Lower lobe of right lung (tissue), 2 donors: Measurements from ENCODE around the gene LRCH1. TPM values are rescaled to one million over a fixed set of nuclear protein-coding genes. Genes with fewer than 3 reads are reported as not detected.

ENCODE experiments used
- ATAC-seq, 2 donors: fragments of 200-7000 bp; cut with Tn5 transposase; one replicate each; pipeline ENCODE4 v1.9.1; 2020 to 2022; ENCODE audit warnings: mild to moderate bottlenecking in 2 of 2, moderate library complexity in 2 of 2
- DNase-seq: peaks from one replicate; pipeline ENCODE4 v3.0.0-alpha.2; 2020
- H3K27ac ChIP-seq: fragments of 200-600 bp; one replicate; pipeline ENCODE4 v1.8.0; 2022
- H3K27me3 ChIP-seq: fragments of 200-600 bp; one replicate; pipeline ENCODE4 v1.8.0; 2022; ENCODE audit warnings: low read depth
- H3K36me3 ChIP-seq: fragments of 200-600 bp; one replicate; pipeline ENCODE4 v1.8.0; 2022; ENCODE audit warnings: mild to moderate bottlenecking
- H3K4me1 ChIP-seq: fragments of 200-600 bp; one replicate; pipeline ENCODE4 v1.8.0; 2022
- H3K4me3 ChIP-seq: fragments of 200-600 bp; one replicate; pipeline ENCODE4 v1.8.0; 2022; ENCODE audit warnings: mild to moderate bottlenecking
- H3K9me3 ChIP-seq: fragments of 200-600 bp; one replicate; pipeline ENCODE4 v1.8.0; 2022
- intact Hi-C: fragments of 100-400 bp; cut with DNase I; formaldehyde crosslinking; loops from one replicate; pipeline ENCODE4 v1.11.0; 2022
- total RNA-seq: library from RNA; stranded (reverse); fragmentation: NEBNext Ultra II Directional; extraction: Animal tissue kit (Norgen Biotek cat#: 25700); gene quantifications from one replicate; pipeline ENCODE4 v1.2.1, GENCODE V29; 2021
- TF ChIP-seq, protein P1 (sequence below): fragments of 200-600 bp; IDR thresholded peaks from one replicate; pipeline ENCODE4 v1.8.0; 2022; ENCODE audit warnings: antibody characterized with exemption, mild to moderate bottlenecking
- donor health status: DM: no; HTN: yes; CAD: no; lungs with severe emphysema.

LRCH1 gene
- total RNA-seq, 1 donor from 2014 or later = 25.9 TPM

DNA sequence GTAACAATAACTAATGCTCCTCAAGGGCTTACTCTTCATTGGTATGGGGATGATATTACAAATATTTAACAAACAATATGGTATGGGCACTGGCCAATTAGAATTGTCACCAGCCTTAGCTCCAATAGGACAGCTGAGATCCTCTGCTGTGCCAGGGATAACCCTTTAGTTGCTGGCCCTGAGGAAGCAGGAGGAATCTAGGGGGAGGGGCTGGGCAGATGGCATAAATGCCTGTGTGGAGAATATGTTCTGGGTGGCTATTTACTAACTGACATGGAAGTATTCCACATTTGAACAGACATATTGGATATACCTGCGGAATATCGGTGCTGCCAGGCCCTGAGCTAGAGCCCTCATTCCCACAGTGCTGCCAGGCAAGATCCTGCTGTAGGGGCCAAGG lies 16.6 kb upstream of the LRCH1 start:
- no peak for ATAC-seq
- intact Hi-C loops = no loop called here

DNA sequence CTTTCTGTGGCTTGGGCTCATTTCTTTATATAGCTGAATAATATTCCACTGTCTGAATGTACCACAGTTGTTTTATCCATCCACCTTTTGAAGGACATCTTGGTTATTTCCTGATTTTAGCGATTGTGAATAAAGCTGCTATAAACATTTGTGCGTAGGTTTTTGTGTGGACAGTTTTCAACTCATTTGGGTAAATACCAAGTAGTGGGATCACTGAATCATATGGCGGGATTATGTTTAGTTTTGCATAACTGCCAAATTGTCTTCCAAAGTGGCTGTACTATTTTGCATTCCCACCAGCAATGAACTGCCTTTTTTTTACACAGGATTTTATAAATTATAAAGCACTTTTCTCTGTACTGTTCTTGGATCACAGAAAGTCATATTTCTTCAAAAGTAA lies 13.7 kb upstream of the LRCH1 start:
- TF ChIP-seq, protein P1, sequence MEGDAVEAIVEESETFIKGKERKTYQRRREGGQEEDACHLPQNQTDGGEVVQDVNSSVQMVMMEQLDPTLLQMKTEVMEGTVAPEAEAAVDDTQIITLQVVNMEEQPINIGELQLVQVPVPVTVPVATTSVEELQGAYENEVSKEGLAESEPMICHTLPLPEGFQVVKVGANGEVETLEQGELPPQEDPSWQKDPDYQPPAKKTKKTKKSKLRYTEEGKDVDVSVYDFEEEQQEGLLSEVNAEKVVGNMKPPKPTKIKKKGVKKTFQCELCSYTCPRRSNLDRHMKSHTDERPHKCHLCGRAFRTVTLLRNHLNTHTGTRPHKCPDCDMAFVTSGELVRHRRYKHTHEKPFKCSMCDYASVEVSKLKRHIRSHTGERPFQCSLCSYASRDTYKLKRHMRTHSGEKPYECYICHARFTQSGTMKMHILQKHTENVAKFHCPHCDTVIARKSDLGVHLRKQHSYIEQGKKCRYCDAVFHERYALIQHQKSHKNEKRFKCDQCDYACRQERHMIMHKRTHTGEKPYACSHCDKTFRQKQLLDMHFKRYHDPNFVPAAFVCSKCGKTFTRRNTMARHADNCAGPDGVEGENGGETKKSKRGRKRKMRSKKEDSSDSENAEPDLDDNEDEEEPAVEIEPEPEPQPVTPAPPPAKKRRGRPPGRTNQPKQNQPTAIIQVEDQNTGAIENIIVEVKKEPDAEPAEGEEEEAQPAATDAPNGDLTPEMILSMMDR = no peak
- intact Hi-C loops = no loop called here
- Histone ChIP-seq H3K9me3 (no peaks in the 10 kb centered on the region), H3K36me3 (no peaks in the 10 kb centered on the region), H3K4me1 (no peaks in the 10 kb centered on the region), H3K27ac (no peak overlapping the region), H3K4me3 (no peak overlapping the region), H3K27me3 (no peaks in the 10 kb centered on the region)
- DNase-seq (no peak), ATAC-seq (no peak)

More for the DNA sequence above, 16.6 kb upstream of the LRCH1 start:
- Histone ChIP-seq H3K36me3 (no peaks in the 10 kb centered on the region), H3K4me1 (no peaks in the 10 kb centered on the region), H3K9me3 (no peaks in the 10 kb centered on the region), H3K27me3 (no peaks in the 10 kb centered on the region), H3K27ac (no peak overlapping the region), H3K4me3 (no peak overlapping the region)
- TF ChIP-seq, protein P1 = no peak
- no peak for DNase-seq

DNA sequence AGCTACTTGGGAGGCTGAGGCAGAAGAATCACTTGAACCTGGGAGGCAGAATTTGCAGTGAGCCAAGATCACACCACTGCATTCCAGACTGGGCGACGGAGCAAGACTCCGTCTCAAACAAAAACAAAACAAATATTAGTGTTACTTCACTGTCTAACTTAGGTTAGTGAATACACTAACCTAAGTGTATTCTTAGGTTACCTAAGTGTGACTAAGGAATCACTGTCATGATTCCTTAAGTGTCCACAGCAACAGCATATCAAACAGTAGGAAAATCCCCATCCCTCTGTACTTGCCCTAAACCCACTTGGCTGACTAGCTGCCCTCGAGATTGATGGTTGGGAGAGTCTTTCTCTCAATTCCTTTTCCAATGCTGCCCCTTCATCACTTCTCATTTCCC lies 11.8 kb upstream of the LRCH1 start:
- TF ChIP-seq, protein P1 = no peak
- no peak overlapping the region for H3K4me3 ChIP-seq
- H3K36me3 ChIP-seq = no peaks in the 10 kb centered on the region
- intact Hi-C loops = no loop called here
- ATAC-seq (no peak), DNase-seq (no peak)
- no peaks in the 10 kb centered on the region for H3K4me1 ChIP-seq
- H3K9me3 ChIP-seq = no peaks in the 10 kb centered on the region
- H3K27me3 ChIP-seq = no peaks in the 10 kb centered on the region
- H3K27ac ChIP-seq = no peak overlapping the region

DNA sequence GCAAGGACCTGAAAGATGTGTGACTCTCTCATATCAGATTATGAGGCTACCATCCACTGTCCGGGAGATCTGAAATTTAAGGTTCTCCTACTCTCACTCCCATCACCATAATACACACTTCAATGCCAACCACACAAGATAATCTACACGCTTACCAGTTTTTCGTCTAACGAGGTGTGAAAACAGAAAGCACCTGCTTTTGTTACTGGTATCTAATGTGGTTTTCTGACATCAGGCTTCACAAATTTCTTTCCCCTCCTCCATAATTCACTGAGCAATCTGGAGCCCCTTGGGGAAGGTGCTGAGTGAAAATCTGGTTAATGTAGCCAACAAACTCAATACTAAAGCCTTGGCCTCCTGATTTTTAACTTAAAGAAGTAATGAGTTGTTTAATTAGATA lies 10.1 kb upstream of the LRCH1 start:
- Histone ChIP-seq H3K9me3 (no peaks in the 10 kb centered on the region), H3K27me3 (no peaks in the 10 kb centered on the region), H3K36me3 (no peaks in the 10 kb centered on the region), H3K4me1 (no peaks in the 10 kb centered on the region), H3K4me3 (no peak overlapping the region), H3K27ac (no peak overlapping the region)
- no peak for DNase-seq
- TF ChIP-seq, protein P1 = no peak
- intact Hi-C loops = no loop called here
- ATAC-seq = no peak

DNA sequence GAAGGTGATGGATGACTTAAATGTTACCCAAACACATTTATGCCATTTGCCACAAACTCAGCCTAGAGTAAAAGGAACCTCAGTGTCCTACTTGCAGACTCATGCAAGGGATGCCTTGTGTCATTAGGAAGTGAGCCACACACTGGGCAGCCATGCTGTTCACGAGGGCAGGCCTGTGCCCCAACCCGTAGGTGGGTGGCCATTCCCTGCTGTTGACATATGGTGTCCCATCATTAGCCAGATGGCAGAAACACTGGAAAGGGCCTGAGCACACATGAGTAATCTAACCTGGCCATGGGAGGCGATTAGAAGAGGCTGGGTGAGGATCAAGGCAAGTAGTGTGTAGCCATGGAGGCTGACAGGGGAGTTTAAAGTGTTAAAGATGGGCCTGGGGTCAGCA lies 9.7 kb upstream of the LRCH1 start:
- TF ChIP-seq, protein P1 = no peak
- intact Hi-C loops = no loop called here
- no peaks in the 10 kb centered on the region for H3K27me3 ChIP-seq
- no peaks in the 10 kb centered on the region for H3K36me3 ChIP-seq
- no peaks in the 10 kb centered on the region for H3K9me3 ChIP-seq
- H3K4me3 ChIP-seq = no peak overlapping the region
- no peak for DNase-seq
- no peak overlapping the region for H3K27ac ChIP-seq
- no peak for ATAC-seq
- H3K4me1 ChIP-seq = no peaks in the 10 kb centered on the region

DNA sequence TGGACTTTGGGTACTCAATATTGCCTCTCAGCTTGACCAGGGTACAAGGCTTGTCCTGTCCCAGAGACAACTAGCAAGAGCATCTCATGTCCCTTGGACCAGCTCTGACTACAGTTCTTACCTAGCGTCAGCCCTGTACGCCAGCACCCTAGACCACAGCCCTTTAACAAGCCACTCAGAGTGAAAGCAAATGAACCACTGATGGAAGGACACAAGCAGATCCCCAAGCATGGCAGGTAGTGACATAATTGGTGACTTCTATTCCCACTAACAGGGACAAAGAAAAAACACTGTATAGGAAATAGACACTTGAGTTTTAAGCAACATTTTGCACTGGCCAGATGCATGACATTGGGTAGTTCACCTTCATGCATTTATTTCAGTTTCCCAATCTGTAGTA lies 8.8 kb upstream of the LRCH1 start:
- DNase-seq (no peak), ATAC-seq (no peak)
- Histone ChIP-seq H3K4me1 (no peaks in the 10 kb centered on the region), H3K4me3 (no peak overlapping the region), H3K27ac (no peak overlapping the region), H3K9me3 (no peaks in the 10 kb centered on the region), H3K36me3 (no peaks in the 10 kb centered on the region), H3K27me3 (no peaks in the 10 kb centered on the region)
- intact Hi-C loops = no loop called here
- TF ChIP-seq, protein P1 = no peak
